Measurements from ENCODE around the gene KRTAP5-9. TPM values are rescaled to one million over a fixed set of nuclear protein-coding genes. Genes with fewer than 3 reads are reported as not detected.
"Not testable (repeated sequence)": the region's sequence is repeated elsewhere in the genome, so short reads cannot be mapped to it uniquely, and the experiment has no call there.

KRTAP5-9 gene
- polyA plus RNA-seq, 12 donors = 0.19 to 0.34 (median 0.19) TPM; not detected in 9

- no peak for DNase-seq
Measured at GRCh38 chr11:71582309-71582895, 34.2 kb downstream of the KRTAP5-9 start, which contains the start of gene KRTAP5-11. KRTAP5-11 (minus strand) TSS chr11:71582875; CDS start chr11:71582837, 38 bp downstream.

- DNase-seq = not testable (repeated sequence)
Measured at GRCh38 chr11:71582969-71583368, 34.7 kb downstream of the KRTAP5-9 start.

- DNase-seq = not testable (repeated sequence)
Measured at GRCh38 chr11:71585673-71586072, 37.5 kb downstream of the KRTAP5-9 start.

- DNase-seq = not testable (repeated sequence)
Measured at GRCh38 chr11:71588314-71588713, 40.1 kb downstream of the KRTAP5-9 start.

GRCh38 chr11:71588822-71589545, 40.8 kb downstream of the KRTAP5-9 start:
- DNase-seq = not testable (repeated sequence)

- DNase-seq = not testable (repeated sequence)
Measured at GRCh38 chr11:71589546-71589920, 41.3 kb downstream of the KRTAP5-9 start.

Other genes with a start within 250 kb of the KRTAP5-9 start
- 10 to 100 TPM in 9 of 12 donors, 1 to 10 TPM in 2, not detected in 1; 9.5 to 36.8 (median 12.8) TPM for gene DHCR7, start 100.0 kb upstream of the KRTAP5-9 start, polyA plus RNA-seq (ENCODE audit: insufficient read length in 12 of 12)
- 10 to 100 TPM in 11 of 12 donors, not detected in 1; 16.0 to 63.6 (median 23.0) TPM for gene NADSYN1, start 95.2 kb upstream of the KRTAP5-9 start, polyA plus RNA-seq (ENCODE audit: insufficient read length in 12 of 12)
- under 1 TPM in 3 of 12 donors, not detected in 9; 0.12 to 0.19 (median 0.19) TPM for gene KRTAP5-7, start 21.2 kb upstream of the KRTAP5-9 start, polyA plus RNA-seq (ENCODE audit: insufficient read length in 12 of 12)
- under 1 TPM in 1 of 12 donors, not detected in 11; 0.16 TPM for gene KRTAP5-8, start 10.4 kb upstream of the KRTAP5-9 start, polyA plus RNA-seq (ENCODE audit: insufficient read length in 12 of 12)
- not detected for gene KRTAP5-10, start 17.1 kb downstream of the KRTAP5-9 start, polyA plus RNA-seq (ENCODE audit: insufficient read length in 12 of 12)
- gene KRTAP5-11, start 34.5 kb downstream of the KRTAP5-9 start, polyA plus RNA-seq (ENCODE audit: insufficient read length in 12 of 12) = not detected